Gastroesophageal sphincter (tissue), 3 donors: ENCODE results near the gene PI4KA.

ENCODE experiments used
- CTCF ChIP-seq, 4 experiments: fragments of 200-600 bp in 2 of 4; fragments of 450-650 bp in 2 of 4; sonication (generic) in 1 of 4; IDR thresholded peaks; one replicate each; pipeline ENCODE4 v1.5.1; 2017 to 2019; ENCODE audit warnings: antibody characterized with exemption in 4 of 4, mild to moderate bottlenecking in 2 of 4, moderate library complexity in 2 of 4
- POLR2A ChIP-seq, 2 donors: fragments of 450-650 bp; IDR thresholded peaks; one replicate each; pipeline ENCODE4 v1.6.1; 2017; ENCODE audit warnings: antibody characterized with exemption in 2 of 2, mild to moderate bottlenecking in 2 of 2, moderate library complexity in 1 of 2
- POLR2AphosphoS5 ChIP-seq: sonication (generic); formaldehyde crosslinking; IDR thresholded peaks from one replicate; pipeline ENCODE4 v1.6.1; 2017; ENCODE audit warnings: antibody characterized with exemption

GRCh38 chr22:20787746-20788626 is 70.6 kb downstream of the PI4KA start:
- no peak for TF ChIP-seq CTCF (IDR thresholded peaks at IDR 0.05)
- no peak for TF ChIP-seq POLR2AphosphoS5
- TF ChIP-seq POLR2A (IDR thresholded peaks at IDR 0.05) = no peak
